ENCODE results near the gene GSTCD. TPM values are rescaled to one million over a fixed set of nuclear protein-coding genes. Genes with fewer than 3 reads are reported as not detected.

Gene GSTCD
- total RNA-seq, 1 experiment from 2014 or later = 22.5 TPM

DNA sequence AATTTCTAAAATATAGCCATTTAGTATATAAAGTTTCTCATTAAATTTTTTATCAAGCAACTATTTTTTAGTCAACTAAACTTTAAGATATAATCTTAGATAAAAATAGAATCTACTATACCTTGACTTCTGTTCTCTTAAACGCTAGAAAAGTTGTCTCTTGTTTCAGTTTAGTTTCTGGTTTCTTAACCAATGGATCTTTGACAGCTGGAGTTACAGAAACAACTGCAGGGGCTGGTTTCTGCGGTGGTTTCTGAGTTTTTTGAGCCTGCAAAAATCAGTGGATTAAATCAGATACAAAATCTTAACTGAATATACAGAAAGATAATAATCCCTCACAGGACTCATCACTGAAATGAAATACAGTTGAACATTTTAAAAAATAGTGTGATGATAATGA lies 22.0 kb upstream of the GSTCD start:
- TF ChIP-seq POLR2A (IDR thresholded peaks at IDR 0.05; ENCODE audit: borderline replicate concordance, extremely low read depth, insufficient read depth, insufficient read length) (no peak), SP1 (IDR thresholded peaks at IDR 0.05; ENCODE audit: low read depth) (no peak), YY1 (IDR thresholded peaks at IDR 0.05; ENCODE audit: extremely low read depth, insufficient replicate concordance, low read depth, low read length) (no peak), CEBPB (IDR thresholded peaks at IDR 0.05; ENCODE audit: low read depth) (no peak), CBX3 (IDR thresholded peaks at IDR 0.05; ENCODE audit: low read depth) (no peak), EGR1 (IDR thresholded peaks at IDR 0.05; ENCODE audit: low read depth) (no peak), FOSL1 (IDR thresholded peaks at IDR 0.05; ENCODE audit: low read depth) (no peak), JUND (IDR thresholded peaks at IDR 0.05) (no peak)
- TF ChIP-seq, protein P1, sequence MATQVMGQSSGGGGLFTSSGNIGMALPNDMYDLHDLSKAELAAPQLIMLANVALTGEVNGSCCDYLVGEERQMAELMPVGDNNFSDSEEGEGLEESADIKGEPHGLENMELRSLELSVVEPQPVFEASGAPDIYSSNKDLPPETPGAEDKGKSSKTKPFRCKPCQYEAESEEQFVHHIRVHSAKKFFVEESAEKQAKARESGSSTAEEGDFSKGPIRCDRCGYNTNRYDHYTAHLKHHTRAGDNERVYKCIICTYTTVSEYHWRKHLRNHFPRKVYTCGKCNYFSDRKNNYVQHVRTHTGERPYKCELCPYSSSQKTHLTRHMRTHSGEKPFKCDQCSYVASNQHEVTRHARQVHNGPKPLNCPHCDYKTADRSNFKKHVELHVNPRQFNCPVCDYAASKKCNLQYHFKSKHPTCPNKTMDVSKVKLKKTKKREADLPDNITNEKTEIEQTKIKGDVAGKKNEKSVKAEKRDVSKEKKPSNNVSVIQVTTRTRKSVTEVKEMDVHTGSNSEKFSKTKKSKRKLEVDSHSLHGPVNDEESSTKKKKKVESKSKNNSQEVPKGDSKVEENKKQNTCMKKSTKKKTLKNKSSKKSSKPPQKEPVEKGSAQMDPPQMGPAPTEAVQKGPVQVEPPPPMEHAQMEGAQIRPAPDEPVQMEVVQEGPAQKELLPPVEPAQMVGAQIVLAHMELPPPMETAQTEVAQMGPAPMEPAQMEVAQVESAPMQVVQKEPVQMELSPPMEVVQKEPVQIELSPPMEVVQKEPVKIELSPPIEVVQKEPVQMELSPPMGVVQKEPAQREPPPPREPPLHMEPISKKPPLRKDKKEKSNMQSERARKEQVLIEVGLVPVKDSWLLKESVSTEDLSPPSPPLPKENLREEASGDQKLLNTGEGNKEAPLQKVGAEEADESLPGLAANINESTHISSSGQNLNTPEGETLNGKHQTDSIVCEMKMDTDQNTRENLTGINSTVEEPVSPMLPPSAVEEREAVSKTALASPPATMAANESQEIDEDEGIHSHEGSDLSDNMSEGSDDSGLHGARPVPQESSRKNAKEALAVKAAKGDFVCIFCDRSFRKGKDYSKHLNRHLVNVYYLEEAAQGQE (IDR thresholded peaks at IDR 0.05; ENCODE audit: low read depth) = no peak
- Histone ChIP-seq H3K9ac (ENCODE audit: low read length) (no peak overlapping the region), H3K4me2 (ENCODE audit: low read length) (no peak overlapping the region), H3K27ac (ENCODE audit: low read depth, low read length) (no peak overlapping the region), H2AFZ (ENCODE audit: low read depth, low read length, poor library complexity, severe bottlenecking) (no peak overlapping the region), H4K20me1 (ENCODE audit: insufficient read depth) (no peaks in the 10 kb centered on the region), H3K9me2 (ENCODE audit: insufficient read depth) (no peaks in the 10 kb centered on the region), H3K27me3 (ENCODE audit: insufficient read depth, low read length) (no peaks in the 10 kb centered on the region), H3K36me3 (ENCODE audit: control insufficient read depth in 1 of 2, insufficient read depth in 2 of 2, low read length in 2 of 2) (peaks cover 6 to 10% of the 10 kb centered on the region in 2 experiments; a peak in 3 of 4 replicates), H3K79me2 (ENCODE audit: insufficient read depth, low read length) (no peaks in the 10 kb centered on the region), H3K4me3 (replicated peaks in 1 of 2; ENCODE audit: low read depth in 1 of 2, low read length in 2 of 2) (no peak overlapping the region), H3K9me3 (ENCODE audit: control insufficient read depth in 1 of 2, insufficient read depth in 1 of 2, low read depth in 1 of 2, low read length in 2 of 2) (no peaks in the 10 kb centered on the region), H3K4me1 (ENCODE audit: control insufficient read depth in 1 of 2, insufficient read depth in 2 of 2, low read length in 2 of 2) (no peaks in the 10 kb centered on the region)
- intact Hi-C loops (cut with micrococcal nuclease) = no loop called here
- ChIA-PET RAD21 (ENCODE audit: low non-redundant PET in 1 of 2, low total read pairs in 2 of 2, uncharacterized antibody in 2 of 2, unreplicated experiment in 2 of 2) (no interaction called here), CTCF (no interaction called here), POLR2A (no interaction called here)
- no peak for ATAC-seq
- DNase-seq (ENCODE audit: low read depth, low spot score) = no peak
- BruUV-seq (replicated peaks) = no TSS peak

Measured in HCT116 (cell line).